ENCODE data around the gene XXYLT1. TPM values are rescaled to one million over a fixed set of nuclear protein-coding genes. Genes with fewer than 3 reads are reported as not detected.

The XXYLT1 gene
- total and polyA plus RNA-seq, 2 of the 8 experiments (the other 6 are each of a cell fraction or from before 2014, with no cell fraction given) = 18.9 to 23.8 TPM

GRCh38 chr3:195076981-195077610 is 193.9 kb downstream of the XXYLT1 start:
- Histone ChIP-seq H3K56ac (replicated peaks; ENCODE audit: insufficient read length, low read depth, low read length) (no peak overlapping the region), H3K23ac (ENCODE audit: insufficient read length) (no peak overlapping the region), H3K9ac (replicated peaks in 1 of 4; ENCODE audit: extremely low read depth in 1 of 4, low read depth in 3 of 4, low read length in 3 of 4) (no peak overlapping the region), H2BK15ac (ENCODE audit: low read length) (no peak overlapping the region), H3K36me3 (ENCODE audit: control insufficient read depth in 2 of 4, insufficient read depth in 4 of 4, low read length in 3 of 4) (no peaks in the 10 kb centered on the region), H2BK20ac (ENCODE audit: low read length) (no peak overlapping the region), H3K79me1 (ENCODE audit: low read depth, low read length) (no peaks in the 10 kb centered on the region; the same call in 1 of the 2 replicates), H3K23me2 (ENCODE audit: low read depth, low read length) (no peaks in the 10 kb centered on the region), H3K9me3 (ENCODE audit: insufficient read depth in 2 of 2, low read depth in 1 of 2, low read length in 1 of 2) (no peaks in the 10 kb centered on the region), H4K91ac (replicated peaks; ENCODE audit: insufficient read length, low read length) (no peak overlapping the region), H3K4me2 (ENCODE audit: insufficient read depth in 1 of 2, low read depth in 2 of 2, low read length in 2 of 2) (no peak overlapping the region), H3K4me3 (ENCODE audit: extremely low read depth in 1 of 4, insufficient read depth in 2 of 4, low read depth in 3 of 4, low read length in 4 of 4) (no peak overlapping the region), H2BK12ac (ENCODE audit: low read depth, low read length) (peak overlapping the region; percentile 3; the same call in 1 of the 2 replicates), H3K27me3 (replicated peaks in 1 of 4; ENCODE audit: control insufficient read depth in 3 of 4, extremely low read depth in 1 of 4, insufficient read depth in 3 of 4, low read length in 3 of 4) (no peaks in the 10 kb centered on the region), H3K27ac (ENCODE audit: low read depth, low read length) (no peak overlapping the region), H3K79me2 (ENCODE audit: control insufficient read depth in 1 of 2, insufficient read depth in 2 of 2, low read length in 2 of 2) (no peaks in the 10 kb centered on the region), H2BK5ac (ENCODE audit: low read depth, low read length) (no peak overlapping the region), H4K20me1 (replicated peaks in 1 of 2; ENCODE audit: control insufficient read depth in 1 of 2, insufficient read depth in 2 of 2, low read length in 2 of 2) (peaks cover 1 to 5% of the 10 kb centered on the region in 2 experiments), H3K14ac (ENCODE audit: insufficient read length) (no peak overlapping the region), H3K4ac (replicated peaks; ENCODE audit: insufficient read length, low read depth, low read length) (no peak overlapping the region), H3K4me1 (replicated peaks in 1 of 4; ENCODE audit: control insufficient read depth in 3 of 4, insufficient read depth in 4 of 4, low read length in 3 of 4) (peaks cover 0 to 17% (median 7%) of the 10 kb centered on the region in 4 experiments; a peak in 4 of 7 replicates), H2AFZ (ENCODE audit: low read length) (no peak overlapping the region), H3K18ac (ENCODE audit: extremely low read depth, low read length) (no peak overlapping the region), H2BK120ac (replicated peaks; ENCODE audit: low read depth, low read length) (no peak overlapping the region), H4K8ac (ENCODE audit: extremely low read depth, insufficient read depth, low read length) (no peak overlapping the region), H4K5ac (ENCODE audit: insufficient read length, low read depth, low read length) (no peak overlapping the region), H2AK5ac (ENCODE audit: low read depth, low read length) (no peak overlapping the region)
- ChIA-PET CTCF (ENCODE audit: partially characterized antibody) (interaction anchor here (0.7 to 2.8 kb wide), 4 partner anchors 9 to 61 kb away, joined by 3 to 9 read pairs (median 3); no protein-coding TSS in a partner anchor), POLR2A (ENCODE audit: partially characterized antibody) (interaction anchor here (2.7 kb wide), 1 partner anchor 10 kb away, joined by 9 read pairs; no protein-coding TSS in a partner anchor)
- DNase-seq (ENCODE audit: low read depth in 1 of 2, low spot score in 2 of 2) = no peak
- 87% methylated on average over 11 of the region's 11 CpGs; no CpG with 5 or more reads in 1 of the 2 experiments for WGBS, 2 experiments (ENCODE audit: extremely low coverage in 1 of 2, insufficient coverage in 1 of 2, insufficient read length in 1 of 2, insufficient replicate concordance in 2 of 2, low coverage in 1 of 2, low lambda C conversion rate in 2 of 2, missing lambda C conversion rate in 1 of 2)
- FAIRE-seq = no peak
- TF ChIP-seq KDM4A (IDR thresholded peaks at IDR 0.05; ENCODE audit: low read depth, low read length, severe bottlenecking) (no peak), SIRT6 (IDR thresholded peaks at IDR 0.05; ENCODE audit: low read length) (no peak), USF2 (IDR thresholded peaks at IDR 0.05; ENCODE audit: low read length) (no peak), TAF7 (optimal IDR thresholded peaks at IDR 0.05; ENCODE audit: borderline replicate concordance, low read depth, low read length) (no peak), JUN (IDR thresholded peaks at IDR 0.05; ENCODE audit: low read depth, low read length) (no peak), ATF2 (IDR thresholded peaks at IDR 0.05; ENCODE audit: low read length) (no peak), E2F6 (IDR thresholded peaks at IDR 0.05) (no peak)
- TF ChIP-seq, protein P1, sequence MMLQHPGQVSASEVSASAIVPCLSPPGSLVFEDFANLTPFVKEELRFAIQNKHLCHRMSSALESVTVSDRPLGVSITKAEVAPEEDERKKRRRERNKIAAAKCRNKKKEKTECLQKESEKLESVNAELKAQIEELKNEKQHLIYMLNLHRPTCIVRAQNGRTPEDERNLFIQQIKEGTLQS (IDR thresholded peaks at IDR 0.05; ENCODE audit: insufficient read depth, low read depth, low read length) = no peak
